HFF-Myc (cell line): ENCODE results near the gene NUP210.

Experiments used
- DNase-seq: peaks from one replicate; pipeline ENCODE4 v3.0.0-alpha.2; 2011; ENCODE audit warnings: low read depth; ENCODE audit errors: extremely low read depth
- H3K4me3 ChIP-seq: replicated peaks from 2 replicates; pipeline ENCODE4 v1.5.1; 2011; ENCODE audit warnings: low read depth, mild to moderate bottlenecking, control low read depth, low read length
- CTCF ChIP-seq: IDR thresholded peaks from 2 replicates; pipeline ENCODE4 v1.5.1; 2012; ENCODE audit warnings: mild to moderate bottlenecking, low read depth, low read length, control low read depth; ENCODE audit errors: missing control alignments

Gene NUP210

DNA sequence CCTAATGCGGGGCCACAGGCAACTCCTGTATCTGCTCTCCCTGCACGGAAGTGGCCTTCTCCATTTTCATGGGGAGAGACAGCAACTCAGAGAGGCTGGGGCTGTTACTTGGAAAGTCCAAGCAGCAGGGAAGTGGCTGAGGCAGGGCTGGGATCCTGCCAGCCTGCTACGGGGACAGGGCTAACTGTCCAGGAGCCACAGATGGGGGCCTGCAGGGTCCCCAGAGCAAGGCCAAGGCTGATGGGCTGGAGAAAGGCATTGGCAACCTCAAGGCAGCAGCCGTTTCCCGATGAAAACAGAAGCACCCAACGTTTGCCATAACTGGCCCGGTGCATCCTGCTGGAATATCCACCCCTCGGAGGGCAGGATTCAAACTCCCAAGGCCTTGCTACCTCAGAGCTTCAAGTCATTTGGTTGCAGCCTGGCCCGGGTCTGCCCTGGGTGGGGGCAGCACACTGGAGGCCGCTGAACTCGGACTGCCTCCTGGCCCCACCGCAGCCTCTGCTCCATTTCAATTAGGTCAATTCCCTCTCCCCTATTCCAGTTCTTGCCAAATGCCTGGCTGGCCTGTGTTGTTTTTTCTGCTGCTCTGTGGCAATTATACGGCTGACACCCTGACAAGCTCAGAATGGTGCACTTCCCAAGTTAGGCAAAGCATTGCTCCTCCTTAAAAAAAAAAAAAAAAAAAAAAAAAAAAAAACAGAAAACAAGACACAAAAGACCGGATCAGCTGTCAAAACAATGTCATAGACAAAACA is 143.5 kb downstream of the NUP210 start:
- no peak for DNase-seq
- no peak overlapping the region for H3K4me3 ChIP-seq
- no peak for TF ChIP-seq CTCF

- H3K4me3 ChIP-seq, result no peak overlapping the region
- DNase-seq, result no peak
- TF ChIP-seq CTCF, result no peak
Measured at GRCh38 chr3:13275376-13276005, 144.6 kb downstream of the NUP210 start.

GRCh38 chr3:13274551-13275332 is 145.4 kb downstream of the NUP210 start:
- TF ChIP-seq CTCF, result no peak
- no peak for DNase-seq

DNA sequence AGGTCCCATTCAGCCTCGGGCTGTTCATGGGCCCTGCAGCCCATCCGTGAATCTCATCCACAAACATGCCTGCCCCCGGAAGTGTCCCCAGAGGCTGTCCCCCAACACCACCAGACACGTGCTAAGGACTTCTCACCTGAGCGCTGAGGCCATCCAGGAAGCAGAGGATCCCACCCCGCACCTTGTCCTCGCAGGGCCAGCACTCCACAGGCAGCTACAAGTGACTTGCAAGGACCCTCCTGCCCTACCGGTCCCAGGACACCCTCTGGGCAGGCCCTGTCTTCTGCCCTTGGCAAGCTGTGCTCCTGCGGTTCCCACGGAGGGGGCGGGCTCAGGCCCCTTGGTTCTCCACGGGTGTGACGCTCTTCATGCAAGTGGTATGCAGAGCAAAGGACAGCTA is 146.0 kb downstream of the NUP210 start:
- DNase-seq, result no peak
- TF ChIP-seq CTCF, result no peak
- H3K4me3 ChIP-seq, result no peak overlapping the region

More at GRCh38 chr3:13274551-13275332, 145.4 kb downstream of the NUP210 start:
- no peak overlapping the region for H3K4me3 ChIP-seq

DNA sequence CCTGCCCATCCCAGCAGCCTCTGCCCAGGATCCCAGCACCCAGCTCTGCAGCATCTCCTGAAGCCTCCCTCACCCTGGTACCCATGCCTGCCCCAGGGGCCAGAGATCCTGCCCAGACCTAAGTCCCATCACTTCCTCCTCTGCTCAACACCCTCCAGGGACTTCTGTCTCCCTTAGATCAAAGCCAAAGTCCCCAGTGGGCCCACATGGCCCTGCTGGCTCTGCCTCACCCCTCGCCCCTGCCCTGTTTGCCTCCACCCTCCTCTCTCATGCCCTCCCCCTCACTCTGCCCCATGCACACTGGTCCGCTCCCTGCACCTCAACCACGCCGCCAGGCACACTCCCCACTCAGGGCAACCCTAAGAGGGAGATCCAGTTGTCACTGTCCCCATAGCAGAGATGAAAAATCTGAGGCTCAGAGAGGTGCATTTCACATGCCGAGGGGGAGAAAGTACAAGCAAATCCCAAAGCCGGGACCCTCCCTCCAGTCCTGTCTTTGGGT is 146.5 kb downstream of the NUP210 start:
- no peak overlapping the region for H3K4me3 ChIP-seq
- DNase-seq, result no peak
- no peak for TF ChIP-seq CTCF

DNA sequence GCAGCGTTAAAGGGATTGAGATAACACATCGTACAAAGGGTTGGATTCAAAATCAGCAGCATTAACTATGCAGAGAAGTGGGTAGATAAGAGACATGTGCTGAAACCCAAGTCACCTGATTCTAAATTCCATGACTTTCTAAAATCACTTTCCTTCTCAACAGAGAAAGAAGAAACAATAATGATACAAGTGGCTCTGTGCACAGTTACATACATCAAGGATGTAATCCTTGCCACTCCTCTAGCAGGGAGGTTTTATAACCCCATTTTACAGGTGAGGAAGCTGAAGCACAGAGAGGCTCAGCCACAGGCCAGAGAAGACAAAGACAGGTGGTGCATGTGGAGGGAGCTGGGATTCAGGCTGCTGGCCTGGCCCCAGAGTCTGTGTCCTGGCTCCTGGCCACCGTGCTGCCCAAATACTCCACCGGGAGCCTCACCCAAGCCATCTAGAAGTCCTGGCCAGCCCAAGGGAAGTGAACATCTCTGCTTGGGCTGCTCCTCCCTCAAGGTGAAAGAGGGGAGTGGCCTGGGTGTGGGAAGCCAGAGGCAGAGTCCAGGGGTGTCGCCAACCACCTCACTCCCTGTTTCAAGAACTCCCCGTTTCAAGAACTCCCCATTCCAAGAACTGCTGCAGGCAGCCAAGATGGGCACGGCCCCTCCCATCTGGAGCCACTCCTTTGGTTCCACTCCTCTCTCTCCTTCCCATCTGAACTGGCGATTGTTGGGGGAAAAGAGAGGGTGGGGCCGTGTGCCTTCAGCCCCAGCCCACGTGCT is 147.1 kb downstream of the NUP210 start:
- no peak overlapping the region for H3K4me3 ChIP-seq
- DNase-seq, result no peak
- no peak for TF ChIP-seq CTCF
